K562 (cell line): ENCODE results near the gene CATSPER3. TPM values are rescaled to one million over a fixed set of nuclear protein-coding genes. Genes with fewer than 3 reads are reported as not detected.

Experiments used
- ATAC-seq: fragments of 200-7000 bp; cut with Tn5 transposase; 3 replicates; pipeline ENCODE4 v1.9.1; 2020; ENCODE audit warnings: moderate library complexity
- BruUV-seq: library from RNA; stranded (reverse); fragments of 400-500 nt; replicated peaks from 2 replicates; lab custom pipeline; 2021; lab: Mats Ljungman, UMichigan
- CTCF ChIA-PET: fragments of 300-600 bp; formaldehyde crosslinking; extraction: SDS; loops from one replicate; lab custom pipeline; 2021; ENCODE audit warnings: low intra/inter-chr PET ratio; lab: Yijun Ruan, JAX
- POLR2A ChIA-PET: fragments of 300-600, 350-650 bp; sonication (Branson Sonifier 250); formaldehyde crosslinking; extraction: SDS; loops from one replicate; lab custom pipeline; 2021; ENCODE audit warnings: antibody characterized with exemption, inconsistent platforms; lab: Yijun Ruan, JAX
- DNase-seq, 4 experiments: peaks; one replicate each; pipeline versions ENCODE4 v3.0.0 to v3.0.0-alpha.2; 2011 to 2018; ENCODE audit warnings: low spot score in 3 of 4, mixed read lengths in 3 of 4; ENCODE audit errors: extremely low read depth in 1 of 4
- FAIRE-seq: peaks from 2 replicates; lab custom pipeline; 2011; peaks lifted over from hg19 to GRCh38; lab: Jason Lieb, UNC
- H2AFZ ChIP-seq: 2 replicates; pipeline ENCODE4 v1.6.0; 2011; ENCODE audit warnings: low read depth, low read length, control low read depth, inconsistent platforms
- H3K27ac ChIP-seq: fragments of 200-600 bp; 3 replicates; pipeline ENCODE4 v1.8.0; 2011; ENCODE audit warnings: low read depth, mild to moderate bottlenecking, control low read depth, inconsistent platforms, low read length, moderate library complexity, mixed read lengths; ENCODE audit errors: extremely low read depth
- H3K27me3 ChIP-seq, 2 experiments: fragments of 300-600 bp in 1 of 2; 2 replicates in 1 of 2; 3 replicates in 1 of 2; pipeline versions ENCODE4 v1.6.0 to v1.8.0; 2011; ENCODE audit warnings: inconsistent platforms in 2 of 2, low read length in 2 of 2, mild to moderate bottlenecking in 1 of 2, mixed read lengths in 1 of 2, moderate library complexity in 1 of 2; ENCODE audit not compliant: control insufficient read depth in 2 of 2, insufficient read depth in 2 of 2
- H3K36me3 ChIP-seq: fragments of 300-600 bp; 3 replicates; pipeline ENCODE4 v1.8.0; 2011; ENCODE audit warnings: mild to moderate bottlenecking, low read length, inconsistent platforms; ENCODE audit not compliant: control insufficient read depth, insufficient read depth
- H3K4me1 ChIP-seq, 2 experiments: fragments of 200-600 bp in 1 of 2; replicated peaks in 1 of 2; 2 replicates in 1 of 2; 3 replicates in 1 of 2; pipeline versions ENCODE4 v1.5.1 to v1.8.0; 2011; ENCODE audit warnings: inconsistent platforms in 2 of 2, low read length in 2 of 2, mild to moderate bottlenecking in 1 of 2, mixed read lengths in 1 of 2, moderate library complexity in 1 of 2; ENCODE audit not compliant: control insufficient read depth in 2 of 2, insufficient read depth in 2 of 2
- H3K4me2 ChIP-seq: 2 replicates; pipeline ENCODE4 v1.6.1; 2011; ENCODE audit warnings: low read length, control low read depth, inconsistent platforms, mixed read lengths; ENCODE audit not compliant: insufficient read depth
- H3K4me3 ChIP-seq: fragments of 200-600 bp; sonication (generic), shearing (Covaris generic); 2 replicates; pipeline ENCODE4 v1.5.1; 2016; ENCODE audit warnings: control low read depth, inconsistent platforms
- H3K79me2 ChIP-seq: fragments of 200-600 bp; 3 replicates; pipeline ENCODE4 v1.8.0; 2011; ENCODE audit warnings: low read length, inconsistent platforms; ENCODE audit not compliant: control insufficient read depth, insufficient read depth
- H3K9ac ChIP-seq, 2 experiments: 2 replicates each; pipeline versions ENCODE4 v1.6.0 to v1.6.1; 2011; ENCODE audit warnings: low read depth in 2 of 2, low read length in 2 of 2, control low read depth in 1 of 2, inconsistent platforms in 1 of 2, mild to moderate bottlenecking in 1 of 2, mixed read lengths in 1 of 2; ENCODE audit not compliant: insufficient read depth in 1 of 2
- H3K9me1 ChIP-seq: one replicate; pipeline ENCODE4 v1.6.0; 2011; ENCODE audit warnings: inconsistent platforms, mild to moderate bottlenecking, low read length, moderate library complexity; ENCODE audit not compliant: control insufficient read depth, insufficient read depth
- H3K9me3 ChIP-seq: replicated peaks from 2 replicates; pipeline ENCODE4 v1.5.1; 2011; ENCODE audit warnings: low read depth, low read length, inconsistent platforms; ENCODE audit not compliant: control insufficient read depth, insufficient read depth
- H4K20me1 ChIP-seq: replicated peaks from 2 replicates; pipeline ENCODE4 v1.6.1; 2011; ENCODE audit warnings: low read length, inconsistent platforms, mixed read lengths; ENCODE audit not compliant: control insufficient read depth, insufficient read depth
- MEF2A ChIP-seq: IDR thresholded peaks from 2 replicates; pipeline ENCODE4 v1.6.1; 2011; ENCODE audit warnings: low read depth, mild to moderate bottlenecking, low read length, moderate library complexity; ENCODE audit not compliant: control insufficient read depth
- SMAD1 ChIP-seq: fragments of 150-350 bp; IDR thresholded peaks from 2 replicates; pipeline ENCODE4 v1.6.1; 2014; ENCODE audit warnings: low read length, low read depth; ENCODE audit not compliant: partially characterized antibody
- XRCC3 ChIP-seq: fragments of 450-650 bp; IDR thresholded peaks from 2 replicates; pipeline ENCODE4 v1.6.1; 2017; ENCODE audit warnings: mild to moderate bottlenecking, moderate library complexity
- ZBTB26 ChIP-seq: fragments of 450-650 bp; formaldehyde crosslinking; IDR thresholded peaks from 2 replicates; pipeline ENCODE4 v1.4.0; 2022; ENCODE audit warnings: missing genetic modification characterization
- ZBTB33 ChIP-seq: sonication (generic); formaldehyde crosslinking; IDR thresholded peaks from 2 replicates; pipeline ENCODE4 v1.8.1; 2023; ENCODE audit warnings: mild to moderate bottlenecking, missing genetic modification reagents
- WGBS: fragments of 100-300 bp; shearing (Covaris generic); methylation state at CpG from one replicate; pipeline ENCODE4 v1.1.6; 2016; ENCODE audit warnings: low coverage, mixed read lengths; ENCODE audit not compliant: insufficient coverage; ENCODE audit errors: missing lambda C conversion rate; 5-methylcytosine and 5-hydroxymethylcytosine counted together
- in situ Hi-C: fragments of 300-500 bp; cut with MboI; formaldehyde crosslinking; loops from 4 replicates; pipeline ENCODE4 v1.15.0; 2018; ENCODE audit warnings: inconsistent platforms, mixed read lengths
- intact Hi-C: fragments of 100-400 bp; cut with micrococcal nuclease; formaldehyde crosslinking; loops from 2 replicates; pipeline ENCODE4 v1.14.2; 2022
- polyA plus RNA-seq, 8 experiments: library from polyadenylated mRNA; depleted of rRNA in 4 of 8; stranded (reverse) in 5 of 8; unstranded in 3 of 8; fragments of >200 nt; fragmentation: Nextera tagmentation in 2 of 8; fragmentation: Illumina TruSeq in 1 of 8; extraction: Ambion mirVana in 2 of 8; extraction: Trizol in 1 of 8; gene quantifications; 2 replicates each; pipeline versions ENCODE4 v1.2.1 to v1.2.3, GENCODE V29; 2011 to 2014; ENCODE audit warnings: inconsistent platforms in 1 of 8, missing spikeins in 1 of 8
- total RNA-seq, 7 experiments: library from RNA; depleted of rRNA in 6 of 7; stranded (reverse); fragments of >200 nt in 6 of 7; fragmentation: Illumina TruSeq in 2 of 7; extraction: Trizol in 2 of 7; gene quantifications; 2 replicates each; pipeline versions ENCODE4 v1.2.1 to v1.2.3, GENCODE V29; 2011 to 2021; ENCODE audit warnings: low replicate concordance in 1 of 7

The CATSPER3 gene
- total and polyA plus RNA-seq, 9 of the 15 experiments (the other 6 are each of a cell fraction or from before 2014, with no cell fraction given), result 0.14 to 1.5 (median 0.49) TPM

- FAIRE-seq, result no peak
- ChIA-PET POLR2A (no interaction called here), CTCF (no interaction called here)
- no peak overlapping the region for H3K4me2 ChIP-seq
- intact Hi-C loops (no loop called here), in situ Hi-C loops (no loop called here)
- no peak overlapping the region for H2AFZ ChIP-seq
- peaks cover 10 to 16% of the 10 kb centered on the region in 2 experiments; a peak in 4 of 5 replicates for H3K4me1 ChIP-seq
- no peaks in the 10 kb centered on the region for H3K9me1 ChIP-seq
- H3K4me3 ChIP-seq, result no peak overlapping the region
- no peaks in the 10 kb centered on the region for H4K20me1 ChIP-seq
- no peak overlapping the region for H3K9ac ChIP-seq
- no peaks in the 10 kb centered on the region for H3K9me3 ChIP-seq
- H3K27me3 ChIP-seq, result no peaks in the 10 kb centered on the region
- H3K36me3 ChIP-seq, result no peaks in the 10 kb centered on the region; the same call in 2 of the 3 replicates
- peaks cover under 1% of the 10 kb centered on the region; the same call in 2 of the 3 replicates for H3K79me2 ChIP-seq
- WGBS, result 88% methylated on average over 35 of the region's 51 CpGs
- no peak overlapping the region for H3K27ac ChIP-seq
- no TSS peak for BruUV-seq
- DNase-seq, result no peak
- no peak for ATAC-seq
- TF ChIP-seq ZBTB33 (CRISPR knock-in tag), result peak; percentile 58
- TF ChIP-seq MEF2A, result no peak
- no peak for TF ChIP-seq XRCC3
- TF ChIP-seq ZBTB26 (CRISPR knock-in tag), result no peak
- no peak for TF ChIP-seq SMAD1
- TF ChIP-seq, all 486 proteins: peak for 1
Observed at GRCh38 chr5:135040333-135041144, 72.8 kb downstream of the CATSPER3 start.
